Activated CD8-positive, alpha-beta T cell treated with anti-CD3 and anti-CD28 coated beads for 36 hours (primary cell): ENCODE data around the gene GRIK3. TPM values are rescaled to one million over a fixed set of nuclear protein-coding genes. Genes with fewer than 3 reads are reported as not detected.
"Not testable (repeated sequence)": the region's sequence is repeated elsewhere in the genome, so short reads cannot be mapped to it uniquely, and the experiment has no call there.

Experiments used
- ATAC-seq: fragments of 200-7000 bp; cut with Tn5 transposase; one replicate; pipeline ENCODE4 v1.10.0; 2021; ENCODE audit warnings: mild to moderate bottlenecking, moderate library complexity
- CTCF ChIA-PET: fragments of 350-600 bp; sonication (Branson Sonifier 250); formaldehyde crosslinking; loops from one replicate; lab custom pipeline; 2021; ENCODE audit warnings: antibody characterized with exemption; lab: Charles Lee
- POLR2A ChIA-PET: fragments of 350-600 bp; sonication (Branson Sonifier 250); formaldehyde crosslinking; loops from one replicate; lab custom pipeline; 2021; ENCODE audit warnings: antibody characterized with exemption; lab: Charles Lee
- DNase-seq: peaks from one replicate; pipeline ENCODE4 v3.0.0-alpha.2; 2020
- H3K27ac Mint-ChIP-seq: one replicate; pipeline ENCODE4 v1.8.0; 2021; ENCODE audit warnings: mild to moderate bottlenecking, mixed read lengths
- H3K27me3 Mint-ChIP-seq: one replicate; pipeline ENCODE4 v1.8.0; 2021; ENCODE audit warnings: mixed read lengths
- H3K36me3 Mint-ChIP-seq: one replicate; pipeline ENCODE4 v1.8.0; 2021; ENCODE audit warnings: low read depth, mixed read lengths
- H3K4me1 Mint-ChIP-seq: one replicate; pipeline ENCODE4 v1.8.0; 2021; ENCODE audit warnings: low read depth, mixed read lengths
- H3K4me3 Mint-ChIP-seq: one replicate; pipeline ENCODE4 v1.8.0; 2021; ENCODE audit warnings: mild to moderate bottlenecking, moderate library complexity, mixed read lengths
- H3K9me3 Mint-ChIP-seq: one replicate; pipeline ENCODE4 v1.8.0; 2021; ENCODE audit warnings: mixed read lengths
- intact Hi-C: fragments of 100-400 bp; cut with micrococcal nuclease; formaldehyde crosslinking; loops from one replicate; pipeline ENCODE4 v1.10.0; 2022
- total RNA-seq, 2 experiments: library from RNA; stranded (reverse); gene quantifications; one replicate each; pipeline ENCODE4 v1.2.3, GENCODE V29; 2021
- TF ChIP-seq, protein P1 (sequence below): fragments of 200-600 bp; IDR thresholded peaks from one replicate; pipeline ENCODE4 v1.8.0; 2022; ENCODE audit warnings: antibody characterized with exemption, mild to moderate bottlenecking

GRIK3 gene
- total RNA-seq, 2 experiments from 2014 or later: not detected

DNA sequence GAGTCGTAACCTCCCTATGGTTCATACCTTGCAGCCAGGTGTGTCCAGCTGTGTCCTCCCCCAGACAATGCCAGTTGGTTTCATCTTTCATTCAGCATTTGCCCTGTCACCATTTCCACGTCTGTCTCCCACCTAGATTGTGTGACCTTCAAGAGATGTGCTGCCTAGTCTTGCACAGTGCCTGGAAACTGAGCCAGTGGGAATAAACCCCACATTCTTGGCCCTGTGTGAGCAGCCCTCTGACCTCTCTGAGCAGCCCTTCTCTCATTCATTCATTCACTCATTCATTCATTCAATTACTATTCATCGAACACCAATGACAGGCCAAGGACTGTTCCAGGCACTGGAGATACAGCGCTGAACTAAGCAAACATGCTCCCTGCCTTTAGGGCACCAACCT, 115.7 kb downstream of the GRIK3 start:
- H3K27me3 Mint-ChIP-seq: peaks cover 1% of the 10 kb centered on the region

DNA sequence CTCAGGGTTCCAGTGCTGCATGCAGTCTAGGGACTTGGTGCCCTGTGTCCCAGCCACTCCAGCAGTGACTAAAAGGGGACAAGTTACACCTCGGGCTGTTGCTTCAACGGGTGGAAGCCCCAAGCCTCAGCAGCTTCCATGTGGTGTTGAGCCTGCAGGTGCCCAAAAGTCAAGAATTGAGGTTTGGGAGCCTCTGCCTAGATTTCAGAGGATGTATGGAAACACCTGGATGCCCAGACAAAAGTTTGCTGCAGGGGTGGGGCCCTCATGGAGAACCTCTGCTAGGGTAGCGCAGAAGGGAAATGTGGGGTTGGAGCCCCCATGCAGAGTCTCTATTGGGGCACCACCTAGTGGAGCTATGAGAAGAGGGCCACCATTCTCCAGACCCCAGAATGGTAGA, 117.8 kb downstream of the GRIK3 start:
- DNase-seq, H3K9me3 Mint-ChIP-seq, H3K4me1 Mint-ChIP-seq, H3K27ac Mint-ChIP-seq, ATAC-seq, intact Hi-C loops, H3K27me3 Mint-ChIP-seq, H3K36me3 Mint-ChIP-seq, CTCF ChIA-PET, POLR2A ChIA-PET, H3K4me3 Mint-ChIP-seq: not testable (repeated sequence)

More for the DNA sequence above, 115.7 kb downstream of the GRIK3 start:
- no peak for DNase-seq
- no peaks in the 10 kb centered on the region for H3K36me3 Mint-ChIP-seq
- intact Hi-C loops: no loop called here
- CTCF ChIA-PET: no interaction called here
- TF ChIP-seq, protein P1, sequence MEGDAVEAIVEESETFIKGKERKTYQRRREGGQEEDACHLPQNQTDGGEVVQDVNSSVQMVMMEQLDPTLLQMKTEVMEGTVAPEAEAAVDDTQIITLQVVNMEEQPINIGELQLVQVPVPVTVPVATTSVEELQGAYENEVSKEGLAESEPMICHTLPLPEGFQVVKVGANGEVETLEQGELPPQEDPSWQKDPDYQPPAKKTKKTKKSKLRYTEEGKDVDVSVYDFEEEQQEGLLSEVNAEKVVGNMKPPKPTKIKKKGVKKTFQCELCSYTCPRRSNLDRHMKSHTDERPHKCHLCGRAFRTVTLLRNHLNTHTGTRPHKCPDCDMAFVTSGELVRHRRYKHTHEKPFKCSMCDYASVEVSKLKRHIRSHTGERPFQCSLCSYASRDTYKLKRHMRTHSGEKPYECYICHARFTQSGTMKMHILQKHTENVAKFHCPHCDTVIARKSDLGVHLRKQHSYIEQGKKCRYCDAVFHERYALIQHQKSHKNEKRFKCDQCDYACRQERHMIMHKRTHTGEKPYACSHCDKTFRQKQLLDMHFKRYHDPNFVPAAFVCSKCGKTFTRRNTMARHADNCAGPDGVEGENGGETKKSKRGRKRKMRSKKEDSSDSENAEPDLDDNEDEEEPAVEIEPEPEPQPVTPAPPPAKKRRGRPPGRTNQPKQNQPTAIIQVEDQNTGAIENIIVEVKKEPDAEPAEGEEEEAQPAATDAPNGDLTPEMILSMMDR: no peak
- POLR2A ChIA-PET: no interaction called here
- H3K9me3 Mint-ChIP-seq: peaks cover 5% of the 10 kb centered on the region
- H3K4me3 Mint-ChIP-seq: no peak overlapping the region
- no peak for ATAC-seq
- H3K27ac Mint-ChIP-seq: no peak overlapping the region
- no peaks in the 10 kb centered on the region for H3K4me1 Mint-ChIP-seq

DNA sequence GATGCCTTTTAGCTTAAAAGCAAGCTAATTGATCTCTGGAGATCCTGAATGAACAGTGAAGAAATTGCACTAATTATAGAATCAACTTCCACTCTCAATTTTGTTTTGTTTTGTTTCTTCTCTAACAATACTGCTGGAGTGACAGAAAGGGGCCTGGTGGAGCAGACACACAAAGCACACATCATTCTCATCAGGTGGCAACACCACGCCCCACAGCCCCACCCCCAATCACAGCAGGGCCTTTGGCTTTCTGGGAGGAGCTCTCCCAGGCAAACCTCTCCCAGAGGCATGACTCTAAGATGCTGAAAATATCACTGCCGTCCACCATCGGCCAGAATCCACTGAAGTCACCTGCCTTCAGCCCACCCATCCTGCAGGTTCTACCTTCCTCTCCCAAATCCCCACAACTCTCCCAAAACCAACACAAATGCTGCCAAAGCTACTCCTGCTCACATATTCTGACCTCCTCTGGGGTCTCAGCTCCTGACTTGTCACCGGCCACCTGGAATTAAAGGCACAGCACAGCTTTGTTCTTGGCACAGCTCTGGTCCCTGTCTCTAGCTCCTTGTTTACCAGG, 120.7 kb downstream of the GRIK3 start:
- no peaks in the 10 kb centered on the region for H3K4me1 Mint-ChIP-seq
- ATAC-seq (no peak), DNase-seq (no peak)
- intact Hi-C loops: no loop called here
- POLR2A ChIA-PET: no interaction called here
- H3K36me3 Mint-ChIP-seq: no peaks in the 10 kb centered on the region
- H3K9me3 Mint-ChIP-seq: peaks cover 5% of the 10 kb centered on the region
- CTCF ChIA-PET: interaction anchor here (0.9 kb wide), 1 partner anchor 11 kb away, joined by 3 read pairs; no protein-coding TSS in a partner anchor
- TF ChIP-seq, protein P1: no peak
- no peak overlapping the region for H3K4me3 Mint-ChIP-seq
- H3K27ac Mint-ChIP-seq: no peak overlapping the region
- H3K27me3 Mint-ChIP-seq: peaks cover 2% of the 10 kb centered on the region

DNA sequence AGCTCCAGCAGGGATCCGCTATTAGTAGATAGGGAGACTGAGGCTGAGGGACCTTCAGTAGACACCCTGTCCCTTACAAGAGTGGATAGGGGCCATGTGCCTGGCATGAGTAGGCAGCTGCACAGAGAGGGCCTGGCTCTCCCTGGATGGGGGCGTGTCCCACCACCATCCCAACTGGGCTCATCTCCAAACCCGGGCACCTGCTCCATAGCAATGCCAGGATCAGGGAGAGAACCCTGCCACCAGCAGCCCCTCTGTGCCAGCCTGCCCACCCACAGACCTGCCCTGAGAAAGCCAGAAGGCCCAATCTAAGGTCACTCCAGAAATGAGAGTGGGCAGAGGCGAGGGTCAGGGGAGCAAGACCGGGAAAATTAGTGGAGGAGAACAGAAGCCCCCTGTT, 121.3 kb downstream of the GRIK3 start:
- Mint-ChIP-seq H3K36me3 (no peaks in the 10 kb centered on the region), H3K4me1 (no peaks in the 10 kb centered on the region), H3K27ac (no peak overlapping the region), H3K9me3 (peaks cover 5% of the 10 kb centered on the region), H3K4me3 (no peak overlapping the region), H3K27me3 (peaks cover 3% of the 10 kb centered on the region)
- TF ChIP-seq, protein P1: no peak
- POLR2A ChIA-PET: no interaction called here
- CTCF ChIA-PET: no interaction called here
- DNase-seq: no peak
- intact Hi-C loops: no loop called here
- ATAC-seq: no peak

DNA sequence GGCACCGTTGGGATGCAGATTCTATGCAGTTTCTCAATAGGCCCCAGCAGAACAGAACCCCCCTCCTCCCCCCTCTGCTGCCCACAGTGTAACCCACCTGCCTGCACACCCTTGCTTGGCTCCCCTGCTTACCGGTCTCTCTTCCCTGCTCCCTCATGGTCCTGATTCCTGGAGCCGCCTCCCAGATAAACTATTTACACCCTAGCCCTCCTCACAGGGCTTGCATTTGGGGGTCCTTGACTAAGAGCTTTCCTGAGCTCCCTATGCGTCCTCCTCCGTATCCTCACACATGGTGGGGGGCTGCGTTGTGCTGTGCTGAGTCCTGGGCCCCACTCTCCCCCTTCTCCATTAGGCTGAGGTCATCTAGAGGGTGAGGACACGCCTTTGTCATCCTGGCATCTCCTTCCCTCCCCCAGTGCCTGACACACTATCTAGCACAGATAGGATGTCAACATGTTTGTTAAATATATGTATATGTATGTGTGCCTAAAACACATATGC, 121.9 kb downstream of the GRIK3 start:
- intact Hi-C loops: no loop called here
- H3K27ac Mint-ChIP-seq: no peak overlapping the region
- no peaks in the 10 kb centered on the region for H3K36me3 Mint-ChIP-seq
- no peak overlapping the region for H3K4me3 Mint-ChIP-seq
- CTCF ChIA-PET: no interaction called here
- TF ChIP-seq, protein P1: no peak
- POLR2A ChIA-PET: no interaction called here
- DNase-seq (no peak), ATAC-seq (no peak)
- peaks cover 3% of the 10 kb centered on the region for H3K27me3 Mint-ChIP-seq
- H3K4me1 Mint-ChIP-seq: no peaks in the 10 kb centered on the region
- peaks cover 5% of the 10 kb centered on the region for H3K9me3 Mint-ChIP-seq
